IMR-90 (cell line): Measurements from ENCODE around the gene DNASE2B. TPM values are rescaled to one million over a fixed set of nuclear protein-coding genes. Genes with fewer than 3 reads are reported as not detected.

ENCODE experiments used
- ATAC-seq: fragments of 200-7000 bp; cut with Tn5 transposase; 2 replicates; pipeline ENCODE4 v1.9.1; 2020; ENCODE audit warnings: low read depth, mild to moderate bottlenecking, moderate library complexity
- BruUV-seq: library from RNA; stranded (reverse); fragments of 400-500 nt; replicated peaks from 2 replicates; lab custom pipeline; 2021; lab: Mats Ljungman, UMichigan
- CTCF ChIA-PET: fragments of 300-600 bp; formaldehyde crosslinking; extraction: SDS; loops from one replicate; lab custom pipeline; 2021; ENCODE audit warnings: antibody characterized with exemption; lab: Yijun Ruan, JAX
- POLR2A ChIA-PET: fragments of 300-600 bp; sonication (Branson Sonifier 250); formaldehyde crosslinking; loops from one replicate; lab custom pipeline; 2022; ENCODE audit warnings: antibody characterized with exemption; ENCODE audit not compliant: unreplicated experiment; lab: Charles Lee
- DNase-seq: peaks from one replicate; pipeline ENCODE4 v3.0.0; 2013
- H2AFZ ChIP-seq: replicated peaks from 2 replicates; pipeline ENCODE3; 2013; ENCODE audit warnings: low read length, mild to moderate bottlenecking; ENCODE audit not compliant: poor library complexity
- H2AK5ac ChIP-seq: 2 replicates; pipeline ENCODE4 v1.6.1; 2013; ENCODE audit warnings: low read depth, low read length, inconsistent platforms
- H2AK9ac ChIP-seq: replicated peaks from 2 replicates; pipeline ENCODE3; 2013; ENCODE audit warnings: mild to moderate bottlenecking, low read depth, low read length, moderate library complexity; ENCODE audit not compliant: poor library complexity
- H2BK120ac ChIP-seq: 2 replicates; pipeline ENCODE4 v1.6.1; 2013; ENCODE audit warnings: low read depth, low read length, inconsistent platforms
- H2BK15ac ChIP-seq: 3 replicates; pipeline ENCODE4 v1.6.1; 2013; ENCODE audit warnings: low read depth, low read length, inconsistent platforms
- H2BK20ac ChIP-seq: 2 replicates; pipeline ENCODE4 v1.6.1; 2013; ENCODE audit warnings: low read depth, mild to moderate bottlenecking, inconsistent platforms, low read length, moderate library complexity
- H2BK5ac ChIP-seq: 2 replicates; pipeline ENCODE4 v1.6.1; 2013; ENCODE audit warnings: mild to moderate bottlenecking, low read depth, low read length, inconsistent platforms; ENCODE audit not compliant: poor library complexity, severe bottlenecking
- H3K14ac ChIP-seq: replicated peaks from 2 replicates; pipeline ENCODE4 v1.6.1; 2013; ENCODE audit warnings: low read depth, low read length, inconsistent platforms
- H3K18ac ChIP-seq: 2 replicates; pipeline ENCODE4 v1.6.1; 2013; ENCODE audit warnings: low read depth, low read length, control low read depth
- H3K23ac ChIP-seq: 2 replicates; pipeline ENCODE4 v1.6.1; 2013; ENCODE audit warnings: low read depth, low read length, inconsistent platforms
- H3K27ac ChIP-seq: 2 replicates; pipeline ENCODE4 v1.5.1; 2013; ENCODE audit warnings: mild to moderate bottlenecking, control low read depth, low read length; ENCODE audit not compliant: insufficient read depth
- H3K27me3 ChIP-seq: 2 replicates; pipeline ENCODE4 v1.6.1; 2013; ENCODE audit warnings: low read length; ENCODE audit not compliant: control insufficient read depth, insufficient read depth
- H3K36me3 ChIP-seq: 2 replicates; pipeline ENCODE4 v1.6.1; 2013; ENCODE audit warnings: low read length, mixed read lengths; ENCODE audit not compliant: control insufficient read depth, insufficient read depth
- H3K4ac ChIP-seq: 2 replicates; pipeline ENCODE4 v1.6.1; 2013; ENCODE audit warnings: low read depth, low read length, inconsistent platforms
- H3K4me1 ChIP-seq: 2 replicates; pipeline ENCODE4 v1.6.1; 2013; ENCODE audit warnings: low read length, mixed read lengths; ENCODE audit not compliant: control insufficient read depth, insufficient read depth
- H3K4me2 ChIP-seq: 2 replicates; pipeline ENCODE4 v1.6.1; 2013; ENCODE audit warnings: low read depth, mild to moderate bottlenecking, control low read depth, low read length, moderate library complexity
- H3K4me3 ChIP-seq: 2 replicates; pipeline ENCODE4 v1.5.1; 2013; ENCODE audit warnings: low read depth, mild to moderate bottlenecking, control low read depth, low read length, moderate library complexity; ENCODE audit not compliant: insufficient read depth
- H3K56ac ChIP-seq: 2 replicates; pipeline ENCODE4 v1.6.1; 2013; ENCODE audit warnings: low read length, inconsistent platforms; ENCODE audit not compliant: insufficient read depth; ENCODE audit errors: extremely low read depth
- H3K79me1 ChIP-seq, 2 experiments: 2 replicates each; pipeline ENCODE4 v1.6.1; 2013; ENCODE audit warnings: low read length in 2 of 2, inconsistent platforms in 1 of 2, low read depth in 1 of 2
- H3K9ac ChIP-seq: 2 replicates; pipeline ENCODE4 v1.6.1; 2013; ENCODE audit warnings: low read depth, low read length, control low read depth
- H3K9me1 ChIP-seq: 2 replicates; pipeline ENCODE4 v1.6.1; 2013; ENCODE audit warnings: low read length, inconsistent platforms; ENCODE audit not compliant: insufficient read depth
- H3K9me3 ChIP-seq: 2 replicates; pipeline ENCODE4 v1.6.1; 2013; ENCODE audit warnings: low read length; ENCODE audit not compliant: control insufficient read depth, insufficient read depth
- H4K20me1 ChIP-seq: 2 replicates; pipeline ENCODE4 v1.6.1; 2013; ENCODE audit warnings: low read length, inconsistent platforms; ENCODE audit not compliant: insufficient read depth
- H4K5ac ChIP-seq: 2 replicates; pipeline ENCODE4 v1.6.1; 2013; ENCODE audit warnings: mild to moderate bottlenecking, low read depth, low read length, control low read depth
- H4K8ac ChIP-seq, 2 experiments: 2 replicates each; pipeline ENCODE4 v1.6.1; 2013; ENCODE audit warnings: low read depth in 2 of 2, low read length in 2 of 2, control low read depth in 1 of 2, inconsistent platforms in 1 of 2
- H4K91ac ChIP-seq: 2 replicates; pipeline ENCODE4 v1.6.1; 2013; ENCODE audit warnings: low read depth, low read length, inconsistent platforms; ENCODE audit not compliant: insufficient read depth
- BHLHE40 ChIP-seq: fragments of 150-350 bp; IDR thresholded peaks from 2 replicates; pipeline ENCODE4 v1.6.1; 2016; ENCODE audit warnings: mild to moderate bottlenecking, low read depth, low read length
- CEBPB ChIP-seq: IDR thresholded peaks from 2 replicates; pipeline ENCODE4 v1.6.1; 2012; ENCODE audit warnings: low read depth, low read length, improper control_type of control experiment
- CHD1 ChIP-seq: IDR thresholded peaks from 2 replicates; pipeline ENCODE4 v1.6.1; 2012; ENCODE audit warnings: low read depth, low read length, improper control_type of control experiment
- FOS ChIP-seq: fragments of 150-350 bp; IDR thresholded peaks from 2 replicates; pipeline ENCODE4 v1.6.1; 2016; ENCODE audit warnings: low read depth, low read length
- MAZ ChIP-seq: IDR thresholded peaks from 2 replicates; pipeline ENCODE4 v1.6.1; 2012; ENCODE audit warnings: low read depth, mild to moderate bottlenecking, low read length, improper control_type of control experiment, moderate library complexity, borderline replicate concordance
- MXI1 ChIP-seq: IDR thresholded peaks from 2 replicates; pipeline ENCODE4 v1.6.1; 2012; ENCODE audit warnings: low read depth, mild to moderate bottlenecking, low read length, moderate library complexity, borderline replicate concordance
- POLR2A ChIP-seq: IDR thresholded peaks from 2 replicates; pipeline ENCODE4 v1.6.1; 2012; ENCODE audit warnings: mild to moderate bottlenecking, low read depth, low read length
- RAD21 ChIP-seq: IDR thresholded peaks from 2 replicates; pipeline ENCODE4 v1.6.1; 2012; ENCODE audit warnings: low read length, improper control_type of control experiment
- RCOR1 ChIP-seq: IDR thresholded peaks from 2 replicates; pipeline ENCODE4 v1.6.1; 2012; ENCODE audit warnings: mild to moderate bottlenecking, low read length, improper control_type of control experiment; ENCODE audit not compliant: insufficient replicate concordance
- RFX5 ChIP-seq: IDR thresholded peaks from 2 replicates; pipeline ENCODE4 v1.8.0; 2012; ENCODE audit warnings: low read depth, mild to moderate bottlenecking, low read length, moderate library complexity
- SMC3 ChIP-seq: fragments of 150-350 bp; IDR thresholded peaks from 2 replicates; pipeline ENCODE4 v1.6.1; 2016; ENCODE audit warnings: low read depth, mild to moderate bottlenecking, antibody characterized with exemption, low read length, moderate library complexity
- USF2 ChIP-seq: fragments of 150-350 bp; IDR thresholded peaks from 2 replicates; pipeline ENCODE4 v1.6.1; 2017; ENCODE audit warnings: mild to moderate bottlenecking, antibody characterized with exemption, low read length, low read depth
- WGBS, 2 experiments: methylation state at CpG; one replicate each; pipeline versions ENCODE4 v1.1.5 to v1.1.7; 2013; ENCODE audit warnings: missing lambda C conversion rate in 2 of 2; ENCODE audit not compliant: insufficient read length in 1 of 2; ENCODE audit errors: extremely low coverage in 2 of 2; 5-methylcytosine and 5-hydroxymethylcytosine counted together
- dilution Hi-C: fragments of 300-500 bp; cut with HindIII; formaldehyde crosslinking; loops from one replicate; pipeline ENCODE4 v1.14.3; 2018; ENCODE audit warnings: low sequenced_read_pairs; ENCODE audit not compliant: unreplicated experiment
- in situ Hi-C: fragments of 300-500 bp; cut with MboI; formaldehyde crosslinking; loops from 3 replicates; pipeline ENCODE4 v1.14.3; 2019; ENCODE audit warnings: low sequenced_read_pairs, inconsistent platforms, mixed read lengths
- intact Hi-C: fragments of 100-400 bp; cut with micrococcal nuclease; formaldehyde crosslinking; loops from 2 replicates; pipeline ENCODE4 v1.10.0; 2022
- polyA plus RNA-seq, 3 experiments: library from polyadenylated mRNA; depleted of rRNA; stranded (reverse); fragments of >200 nt; gene quantifications; 2 replicates each; pipeline ENCODE4 v1.2.3, GENCODE V29; 2012; ENCODE audit warnings: low replicate concordance in 1 of 3
- total RNA-seq: library from RNA; depleted of rRNA; stranded (reverse); fragments of >200 nt; gene quantifications from 2 replicates; pipeline ENCODE4 v1.2.3, GENCODE V29; 2012
- TF ChIP-seq, protein P1 (sequence below): conservative IDR thresholded peaks from 2 replicates; pipeline ENCODE4 v1.5.1; 2012; ENCODE audit warnings: mild to moderate bottlenecking, low read depth, low read length, improper control_type of control experiment

Gene DNASE2B
- total and polyA plus RNA-seq, 2 of the 4 experiments (the other 2 are of a cell fraction) = not detected

- ChIA-PET POLR2A (no interaction called here), CTCF (no interaction called here)
- Histone ChIP-seq H2AK5ac (no peak overlapping the region), H3K36me3 (no peaks in the 10 kb centered on the region), H3K4ac (no peak overlapping the region), H3K14ac (no peak overlapping the region), H3K18ac (no peak overlapping the region), H3K4me2 (no peak overlapping the region), H3K4me1 (peaks cover 4% of the 10 kb centered on the region), H4K8ac (no peak overlapping the region), H3K56ac (no peak overlapping the region), H3K9me3 (peaks cover 2% of the 10 kb centered on the region; the same call in 1 of the 2 replicates), H2BK120ac (no peak overlapping the region), H3K27me3 (no peaks in the 10 kb centered on the region), H2BK20ac (no peak overlapping the region), H3K4me3 (no peak overlapping the region), H2BK5ac (no peak overlapping the region), H4K5ac (no peak overlapping the region), H3K79me1 (no peaks in the 10 kb centered on the region), H3K9ac (no peak overlapping the region), H2AK9ac (no peak overlapping the region), H3K23ac (no peak overlapping the region), H3K9me1 (no peaks in the 10 kb centered on the region), H2BK15ac (no peak overlapping the region), H3K27ac (no peak overlapping the region), H4K20me1 (no peaks in the 10 kb centered on the region), H2AFZ (no peak overlapping the region), H4K91ac (no peak overlapping the region)
- intact Hi-C loops = no loop called here
- TF ChIP-seq MAZ = no peak
- TF ChIP-seq, protein P1, sequence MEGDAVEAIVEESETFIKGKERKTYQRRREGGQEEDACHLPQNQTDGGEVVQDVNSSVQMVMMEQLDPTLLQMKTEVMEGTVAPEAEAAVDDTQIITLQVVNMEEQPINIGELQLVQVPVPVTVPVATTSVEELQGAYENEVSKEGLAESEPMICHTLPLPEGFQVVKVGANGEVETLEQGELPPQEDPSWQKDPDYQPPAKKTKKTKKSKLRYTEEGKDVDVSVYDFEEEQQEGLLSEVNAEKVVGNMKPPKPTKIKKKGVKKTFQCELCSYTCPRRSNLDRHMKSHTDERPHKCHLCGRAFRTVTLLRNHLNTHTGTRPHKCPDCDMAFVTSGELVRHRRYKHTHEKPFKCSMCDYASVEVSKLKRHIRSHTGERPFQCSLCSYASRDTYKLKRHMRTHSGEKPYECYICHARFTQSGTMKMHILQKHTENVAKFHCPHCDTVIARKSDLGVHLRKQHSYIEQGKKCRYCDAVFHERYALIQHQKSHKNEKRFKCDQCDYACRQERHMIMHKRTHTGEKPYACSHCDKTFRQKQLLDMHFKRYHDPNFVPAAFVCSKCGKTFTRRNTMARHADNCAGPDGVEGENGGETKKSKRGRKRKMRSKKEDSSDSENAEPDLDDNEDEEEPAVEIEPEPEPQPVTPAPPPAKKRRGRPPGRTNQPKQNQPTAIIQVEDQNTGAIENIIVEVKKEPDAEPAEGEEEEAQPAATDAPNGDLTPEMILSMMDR = no peak
- TF ChIP-seq CHD1 = no peak
- TF ChIP-seq POLR2A = no peak
- no peak for TF ChIP-seq RFX5
- no peak for TF ChIP-seq USF2
- TF ChIP-seq FOS = no peak
- no peak for TF ChIP-seq CEBPB
- no peak for TF ChIP-seq BHLHE40
- no peak for TF ChIP-seq SMC3
- TF ChIP-seq RCOR1 = no peak
- TF ChIP-seq MXI1 = no peak
- TF ChIP-seq RAD21 = no peak
- ATAC-seq (no peak), DNase-seq (no peak)
- in situ Hi-C loops = no loop called here
- dilution Hi-C loops = no loop called here
- WGBS, 2 experiments = no CpG with 5 or more reads among the region's 3 CpGs
- no TSS peak for BruUV-seq
Measured at GRCh38 chr1:84355556-84355955, 42.7 kb upstream of the DNASE2B start.
